Measurements from ENCODE around the gene PGBD5. TPM values are rescaled to one million over a fixed set of nuclear protein-coding genes. Genes with fewer than 3 reads are reported as not detected.

Gene PGBD5
- total and polyA plus RNA-seq, 4 donors, result 0.54 to 3.0 (median 1.8) TPM

- DNase-seq, result peak in 2 of 3 donors; percentile 7 to 39
- Histone ChIP-seq H3K27me3 (ENCODE audit: control insufficient read depth in 3 of 3, insufficient read depth in 3 of 3, low read length in 2 of 3) (no peaks in the 10 kb centered on the region), H3K36me3 (ENCODE audit: control insufficient read depth in 4 of 4, insufficient read depth in 4 of 4, low read length in 4 of 4) (no peaks in the 10 kb centered on the region), H3K9me3 (ENCODE audit: control insufficient read depth in 4 of 4, insufficient read depth in 3 of 4, low read length in 3 of 4) (no peaks in the 10 kb centered on the region), H3K4me3 (no peak overlapping the region), H3K9ac (ENCODE audit: insufficient read depth in 1 of 2, low read length in 2 of 2) (no peak overlapping the region), H3K27ac (ENCODE audit: low read depth in 1 of 2, low read length in 1 of 2) (no peak overlapping the region), H3K4me1 (ENCODE audit: control insufficient read depth in 5 of 5, insufficient read depth in 5 of 5, low read length in 5 of 5) (peaks cover 0 to 3% (median 0%) of the 10 kb centered on the region in 5 donors)
- TF ChIP-seq CTCF (IDR thresholded peaks at IDR 0.05; ENCODE audit: control extremely low read depth, extremely low read depth), result no peak
- WGBS, 2 donors, result 42 to 60% methylated on average over 5 of the region's 5 CpGs
- ATAC-seq (ENCODE audit: insufficient read depth, low FRiP score), result no peak
These were observed 33.3 kb upstream of the PGBD5 start for GRCh38 chr1:230459465-230459864.

- no peak overlapping the region for H3K9ac ChIP-seq (ENCODE audit: insufficient read depth in 1 of 2, low read length in 2 of 2)
- H3K27me3 ChIP-seq (ENCODE audit: control insufficient read depth in 3 of 3, insufficient read depth in 3 of 3, low read length in 2 of 3), result no peaks in the 10 kb centered on the region
- no peaks in the 10 kb centered on the region for H3K36me3 ChIP-seq (ENCODE audit: control insufficient read depth in 4 of 4, insufficient read depth in 4 of 4, low read length in 4 of 4)
- no peak for TF ChIP-seq CTCF (IDR thresholded peaks at IDR 0.05; ENCODE audit: control extremely low read depth, extremely low read depth)
- H3K27ac ChIP-seq (ENCODE audit: low read depth in 1 of 2, low read length in 1 of 2), result no peak overlapping the region
- H3K4me1 ChIP-seq (ENCODE audit: control insufficient read depth in 5 of 5, insufficient read depth in 5 of 5, low read length in 5 of 5), result no peaks in the 10 kb centered on the region
- H3K9me3 ChIP-seq (ENCODE audit: control insufficient read depth in 4 of 4, insufficient read depth in 3 of 4, low read length in 3 of 4), result no peaks in the 10 kb centered on the region
- DNase-seq, result no peak
- WGBS, 2 donors, result 33 to 42% methylated on average over 1 of the region's 1 CpG
- ATAC-seq (ENCODE audit: insufficient read depth, low FRiP score), result no peak
- H3K4me3 ChIP-seq, result no peak overlapping the region
These were observed 32.4 kb upstream of the PGBD5 start for GRCh38 chr1:230458509-230458908.

GRCh38 chr1:230456478-230456877, 30.3 kb upstream of the PGBD5 start:
- H3K36me3 ChIP-seq (ENCODE audit: control insufficient read depth in 4 of 4, insufficient read depth in 4 of 4, low read length in 4 of 4), result no peaks in the 10 kb centered on the region
- ATAC-seq (ENCODE audit: insufficient read depth, low FRiP score) (no peak), DNase-seq (no peak)
- no peaks in the 10 kb centered on the region for H3K4me1 ChIP-seq (ENCODE audit: control insufficient read depth in 5 of 5, insufficient read depth in 5 of 5, low read length in 5 of 5)
- H3K9ac ChIP-seq (ENCODE audit: insufficient read depth in 1 of 2, low read length in 2 of 2), result no peak overlapping the region
- H3K9me3 ChIP-seq (ENCODE audit: control insufficient read depth in 4 of 4, insufficient read depth in 3 of 4, low read length in 3 of 4), result no peaks in the 10 kb centered on the region
- no peak overlapping the region for H3K27ac ChIP-seq (ENCODE audit: low read depth in 1 of 2, low read length in 1 of 2)
- TF ChIP-seq CTCF (IDR thresholded peaks at IDR 0.05; ENCODE audit: control extremely low read depth, extremely low read depth), result no peak
- no peaks in the 10 kb centered on the region for H3K27me3 ChIP-seq (ENCODE audit: control insufficient read depth in 3 of 3, insufficient read depth in 3 of 3, low read length in 2 of 3)
- no peak overlapping the region for H3K4me3 ChIP-seq
- WGBS, 2 donors, result 82 to 87% methylated on average over 9 of the region's 9 CpGs

- H3K9ac ChIP-seq (ENCODE audit: insufficient read depth in 1 of 2, low read length in 2 of 2), result no peak overlapping the region
- H3K27me3 ChIP-seq (ENCODE audit: control insufficient read depth in 3 of 3, insufficient read depth in 3 of 3, low read length in 2 of 3), result no peaks in the 10 kb centered on the region
- WGBS, 2 donors, result 74 to 83% methylated on average over 1 of the region's 1 CpG
- no peak for DNase-seq
- no peaks in the 10 kb centered on the region for H3K36me3 ChIP-seq (ENCODE audit: control insufficient read depth in 4 of 4, insufficient read depth in 4 of 4, low read length in 4 of 4)
- no peak for ATAC-seq (ENCODE audit: insufficient read depth, low FRiP score)
- H3K9me3 ChIP-seq (ENCODE audit: control insufficient read depth in 4 of 4, insufficient read depth in 3 of 4, low read length in 3 of 4), result no peaks in the 10 kb centered on the region
- H3K27ac ChIP-seq (ENCODE audit: low read depth in 1 of 2, low read length in 1 of 2), result no peak overlapping the region
- no peaks in the 10 kb centered on the region for H3K4me1 ChIP-seq (ENCODE audit: control insufficient read depth in 5 of 5, insufficient read depth in 5 of 5, low read length in 5 of 5)
- no peak overlapping the region for H3K4me3 ChIP-seq
- no peak for TF ChIP-seq CTCF (IDR thresholded peaks at IDR 0.05; ENCODE audit: control extremely low read depth, extremely low read depth)
These were observed 29.2 kb upstream of the PGBD5 start for GRCh38 chr1:230455291-230455690.
